Astrocyte of the spinal cord (primary cell): ENCODE results near the gene DNTTIP2.

Experiments used
- DNase-seq: peaks from one replicate; pipeline ENCODE4 v3.0.0; 2011; ENCODE audit warnings: low read depth, low spot score
- H3K4me3 ChIP-seq: 2 replicates; pipeline ENCODE4 v1.5.1; 2011; ENCODE audit warnings: low read depth, mild to moderate bottlenecking, low read length, moderate library complexity
- in situ Hi-C: cut with HindIII; loops from 2 replicates; pipeline ENCODE4 v1.10.0; 2017; ENCODE audit warnings: low sequenced_read_pairs
- TF ChIP-seq, protein P1 (sequence below): IDR thresholded peaks from 2 replicates; pipeline ENCODE4 v1.5.1; 2012; ENCODE audit warnings: low read depth, mild to moderate bottlenecking, low read length, inconsistent platforms

The DNTTIP2 gene

DNA sequence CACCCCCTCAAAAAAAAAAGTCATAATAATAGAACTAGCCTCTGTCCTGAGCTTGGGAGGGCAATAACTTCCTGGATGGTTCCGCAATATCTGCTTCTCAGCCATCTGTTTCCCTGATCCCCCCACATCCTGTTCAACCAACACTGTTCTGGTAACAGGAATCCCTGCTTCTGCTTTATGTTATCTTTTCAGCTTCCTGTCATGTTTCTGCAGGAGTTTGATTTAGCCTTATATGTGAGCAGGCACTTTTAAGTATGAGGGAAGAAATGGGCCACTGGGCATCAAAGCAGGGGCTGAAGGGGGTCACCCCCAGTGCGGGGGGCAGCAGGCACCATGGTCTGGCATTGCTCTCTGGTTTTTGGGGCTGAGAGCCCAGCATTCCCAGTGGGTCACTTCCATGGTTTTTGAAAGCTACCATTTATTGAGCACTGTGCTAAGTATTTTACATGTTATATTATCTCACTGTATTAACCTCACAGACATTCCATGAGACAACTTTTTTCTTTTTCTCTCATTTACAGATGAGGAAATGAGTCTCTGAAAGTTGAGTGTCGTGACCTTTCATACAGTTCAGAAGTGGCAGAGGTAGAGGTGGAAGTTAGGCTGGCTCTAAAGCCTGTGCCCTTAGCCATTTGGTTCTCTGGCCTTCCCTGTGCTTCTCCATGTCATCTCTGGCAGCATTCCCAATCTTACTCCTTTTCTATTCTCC lies 61.9 kb downstream of the DNTTIP2 start:
- DNase-seq, result peak; percentile 35
- in situ Hi-C loops, result no loop called here
- TF ChIP-seq, protein P1, sequence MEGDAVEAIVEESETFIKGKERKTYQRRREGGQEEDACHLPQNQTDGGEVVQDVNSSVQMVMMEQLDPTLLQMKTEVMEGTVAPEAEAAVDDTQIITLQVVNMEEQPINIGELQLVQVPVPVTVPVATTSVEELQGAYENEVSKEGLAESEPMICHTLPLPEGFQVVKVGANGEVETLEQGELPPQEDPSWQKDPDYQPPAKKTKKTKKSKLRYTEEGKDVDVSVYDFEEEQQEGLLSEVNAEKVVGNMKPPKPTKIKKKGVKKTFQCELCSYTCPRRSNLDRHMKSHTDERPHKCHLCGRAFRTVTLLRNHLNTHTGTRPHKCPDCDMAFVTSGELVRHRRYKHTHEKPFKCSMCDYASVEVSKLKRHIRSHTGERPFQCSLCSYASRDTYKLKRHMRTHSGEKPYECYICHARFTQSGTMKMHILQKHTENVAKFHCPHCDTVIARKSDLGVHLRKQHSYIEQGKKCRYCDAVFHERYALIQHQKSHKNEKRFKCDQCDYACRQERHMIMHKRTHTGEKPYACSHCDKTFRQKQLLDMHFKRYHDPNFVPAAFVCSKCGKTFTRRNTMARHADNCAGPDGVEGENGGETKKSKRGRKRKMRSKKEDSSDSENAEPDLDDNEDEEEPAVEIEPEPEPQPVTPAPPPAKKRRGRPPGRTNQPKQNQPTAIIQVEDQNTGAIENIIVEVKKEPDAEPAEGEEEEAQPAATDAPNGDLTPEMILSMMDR, result no peak
- no peak overlapping the region for H3K4me3 ChIP-seq
